PFSK-1 (cell line): Measurements from ENCODE around the gene BAG1.

Experiments used
- POLR2AphosphoS5 ChIP-seq: IDR thresholded peaks from 2 replicates; pipeline ENCODE4 v1.6.1; 2012; ENCODE audit warnings: low read depth, mild to moderate bottlenecking, control low read depth, low read length, moderate library complexity
- TAF1 ChIP-seq: IDR thresholded peaks from 2 replicates; pipeline ENCODE4 v1.6.1; 2012; ENCODE audit warnings: low read length, control low read depth, borderline replicate concordance; ENCODE audit not compliant: insufficient read depth

DNA sequence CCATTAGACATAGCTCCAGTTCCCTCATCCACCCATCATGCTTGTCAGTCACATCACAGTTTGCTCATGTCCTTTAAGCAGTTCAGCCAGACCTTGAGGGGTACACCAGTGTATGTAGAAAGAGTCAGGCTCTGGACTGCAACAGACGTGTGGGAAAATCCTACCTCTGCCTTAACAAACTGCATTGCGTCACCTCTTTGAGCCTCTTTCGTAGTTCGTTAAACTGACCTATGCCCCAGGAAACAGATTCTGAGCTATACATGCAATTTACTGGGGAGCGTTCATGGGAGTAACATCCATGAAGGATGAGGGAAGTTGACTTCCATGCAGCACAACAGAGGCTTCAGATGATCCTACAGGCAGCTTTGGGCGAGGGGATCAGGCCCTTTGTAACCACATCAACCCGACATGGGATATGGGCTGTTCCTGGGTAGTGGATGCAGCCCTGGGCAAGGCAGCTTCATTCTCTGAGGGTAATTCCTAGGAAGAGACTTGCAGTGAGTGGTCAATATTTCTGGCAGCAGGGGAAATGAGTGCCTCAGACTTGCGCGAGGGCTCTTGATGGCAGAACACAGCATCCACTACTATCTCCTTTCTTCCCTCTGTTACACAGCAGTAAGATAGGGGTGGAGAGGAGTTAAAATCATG, 20.2 kb downstream of the BAG1 start:
- no peak for TF ChIP-seq TAF1
- TF ChIP-seq POLR2AphosphoS5: no peak
